Epithelial cell of proximal tubule (primary cell): Measurements from ENCODE around the gene CYP4B1. TPM values are rescaled to one million over a fixed set of nuclear protein-coding genes. Genes with fewer than 3 reads are reported as not detected.

Experiments
- DNase-seq: peaks from one replicate; pipeline ENCODE4 v3.0.0-alpha.2; 2011; ENCODE audit warnings: low read depth
- H3K4me3 ChIP-seq: 2 replicates; pipeline ENCODE4 v1.5.1; 2011; ENCODE audit warnings: low read depth, mild to moderate bottlenecking, low read length
- CTCF ChIP-seq: conservative IDR thresholded peaks from 2 replicates; pipeline ENCODE4 v1.5.1; 2012; ENCODE audit warnings: low read depth, mild to moderate bottlenecking, low read length
- total RNA-seq: library from RNA; depleted of rRNA; stranded (reverse); fragments of >200 nt; gene quantifications from 2 replicates; pipeline ENCODE4 v1.2.3, GENCODE V29; 2015

The CYP4B1 gene
- total RNA-seq, 1 donor from 2014 or later: not detected

GRCh38 chr1:46793126-46793525 is 5.7 kb upstream of the CYP4B1 start:
- no peak overlapping the region for H3K4me3 ChIP-seq
- DNase-seq: no peak
- TF ChIP-seq CTCF: no peak

- H3K4me3 ChIP-seq: no peak overlapping the region
- no peak for TF ChIP-seq CTCF
- no peak for DNase-seq
Observed at GRCh38 chr1:46797696-46798470, 963 bp upstream of the CYP4B1 start.

GRCh38 chr1:46800742-46801141 is 1.9 kb downstream of the CYP4B1 start:
- no peak for TF ChIP-seq CTCF
- no peak overlapping the region for H3K4me3 ChIP-seq
- no peak for DNase-seq

GRCh38 chr1:46801323-46802055 is 2.6 kb downstream of the CYP4B1 start:
- TF ChIP-seq CTCF: no peak
- no peak for DNase-seq
- H3K4me3 ChIP-seq: no peak overlapping the region

GRCh38 chr1:46802081-46802480 is 3.2 kb downstream of the CYP4B1 start:
- no peak for TF ChIP-seq CTCF
- DNase-seq: no peak
- no peak overlapping the region for H3K4me3 ChIP-seq

GRCh38 chr1:46802901-46803574 is 4.2 kb downstream of the CYP4B1 start:
- no peak for DNase-seq
- TF ChIP-seq CTCF: no peak
- no peak overlapping the region for H3K4me3 ChIP-seq
